HG02885 (cell line): ENCODE measurements around the gene CFAP74.
"Not testable (repeated sequence)": the region's sequence is repeated elsewhere in the genome, so short reads cannot be mapped to it uniquely, and the experiment has no call there.

ENCODE experiments used
- ATAC-seq: cut with Tn5 transposase; IDR thresholded peaks from one replicate; pipeline ENCODE4 v1.9.1; 2021; ENCODE audit warnings: mild to moderate bottlenecking; ENCODE audit not compliant: unreplicated experiment, poor library complexity

The CFAP74 gene

DNA sequence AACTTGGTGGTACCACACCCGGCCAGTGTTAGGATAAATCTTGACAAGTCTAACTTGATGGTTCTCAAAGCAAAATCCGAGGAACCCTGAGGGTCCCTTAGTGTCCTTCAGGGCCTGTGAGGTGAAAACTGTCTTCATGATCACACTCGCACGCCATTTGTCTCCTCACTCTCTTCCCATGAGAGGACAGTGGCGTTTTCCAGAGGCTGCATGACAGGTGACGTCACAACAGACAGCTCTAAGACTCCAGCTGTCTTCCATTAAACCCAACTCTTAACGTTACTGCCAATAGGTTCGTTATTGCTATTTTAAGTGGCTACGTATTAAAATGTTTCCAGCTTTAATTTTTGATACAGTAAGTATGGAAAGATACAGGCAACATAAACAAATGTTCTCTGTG, 13.8 kb downstream of the CFAP74 start:
- ATAC-seq = no peak

GRCh38 chr1:1989102-1989542, 14.5 kb downstream of the CFAP74 start:
- ATAC-seq = no peak

DNA sequence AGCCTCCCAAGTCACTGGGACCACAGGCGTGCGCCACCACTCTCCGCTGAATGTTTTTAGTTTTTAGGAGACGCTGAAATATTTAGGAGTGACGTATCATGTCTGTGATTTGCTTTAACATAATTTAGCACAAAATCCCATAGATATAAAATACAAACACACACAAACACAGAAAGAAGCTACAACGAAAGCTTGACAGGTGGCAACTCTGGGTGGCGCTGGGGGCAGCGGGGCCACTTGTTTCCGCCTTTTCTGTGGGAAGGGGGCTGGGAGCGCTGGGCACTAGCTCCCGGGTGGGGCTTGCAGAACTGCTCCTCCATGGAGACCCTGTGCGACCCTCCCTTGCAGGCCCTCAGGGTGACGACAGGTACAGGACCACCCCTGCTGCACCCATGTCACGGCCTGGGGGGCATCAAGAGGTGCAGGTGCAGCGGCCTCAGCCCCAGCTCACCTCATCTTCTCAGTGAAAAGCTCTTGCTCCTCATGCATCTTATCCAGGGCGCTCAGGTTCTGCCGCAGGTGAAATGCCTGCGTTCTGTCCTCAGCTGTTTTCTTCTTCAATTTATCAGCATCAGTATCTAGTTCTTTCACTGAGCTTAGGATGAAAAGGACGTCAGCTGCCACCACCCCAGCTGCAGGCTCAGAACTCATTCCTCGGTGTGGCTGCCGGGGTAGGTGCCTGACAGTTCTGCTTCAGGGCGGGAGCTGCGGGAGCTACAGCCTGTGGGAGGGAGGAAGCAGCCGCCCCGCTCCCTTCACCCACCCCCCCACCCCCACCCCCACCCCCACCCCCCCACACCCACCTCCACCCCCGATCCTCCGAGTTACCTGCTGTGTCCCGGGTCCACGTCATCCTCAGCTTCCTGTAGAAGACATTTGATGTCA, 15.3 kb downstream of the CFAP74 start:
- ATAC-seq = no peak

- no peak for ATAC-seq
Measured at GRCh38 chr1:1987142-1987510, 16.5 kb downstream of the CFAP74 start.

DNA sequence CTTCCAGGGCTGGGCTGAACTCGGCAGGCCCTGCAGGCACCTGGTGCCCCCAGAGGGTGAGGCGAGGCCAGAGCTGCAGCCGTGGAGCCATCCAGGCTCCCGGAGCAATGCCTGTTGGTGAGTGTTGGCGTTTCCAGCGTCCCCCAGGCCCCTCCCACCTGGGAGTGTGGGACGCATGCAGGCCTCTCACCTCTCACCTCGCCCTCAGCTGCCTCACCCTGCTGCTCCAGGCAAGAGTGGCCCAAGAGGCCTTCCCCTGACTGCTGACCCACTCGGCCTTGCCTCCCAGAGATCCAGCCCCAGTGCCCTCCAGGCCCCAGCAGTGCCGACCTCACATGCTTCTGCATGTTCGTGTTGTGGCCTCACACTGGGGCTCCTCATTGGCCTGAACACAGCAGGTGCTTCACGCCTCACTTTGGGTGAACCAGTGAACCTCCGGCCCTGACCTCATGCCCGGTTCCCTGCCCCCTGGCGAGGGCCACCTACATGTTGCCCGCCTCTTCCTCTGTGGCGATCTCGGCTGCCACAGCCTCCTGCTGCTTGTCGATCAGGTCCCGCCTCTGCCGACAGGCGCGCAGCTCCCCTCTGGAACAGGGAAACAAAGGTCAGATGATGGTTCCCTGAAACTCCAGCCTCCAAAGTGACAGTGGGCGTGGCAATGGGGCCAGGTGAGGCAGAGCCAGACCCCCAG, 17.0 kb downstream of the CFAP74 start:
- ATAC-seq = no peak

DNA sequence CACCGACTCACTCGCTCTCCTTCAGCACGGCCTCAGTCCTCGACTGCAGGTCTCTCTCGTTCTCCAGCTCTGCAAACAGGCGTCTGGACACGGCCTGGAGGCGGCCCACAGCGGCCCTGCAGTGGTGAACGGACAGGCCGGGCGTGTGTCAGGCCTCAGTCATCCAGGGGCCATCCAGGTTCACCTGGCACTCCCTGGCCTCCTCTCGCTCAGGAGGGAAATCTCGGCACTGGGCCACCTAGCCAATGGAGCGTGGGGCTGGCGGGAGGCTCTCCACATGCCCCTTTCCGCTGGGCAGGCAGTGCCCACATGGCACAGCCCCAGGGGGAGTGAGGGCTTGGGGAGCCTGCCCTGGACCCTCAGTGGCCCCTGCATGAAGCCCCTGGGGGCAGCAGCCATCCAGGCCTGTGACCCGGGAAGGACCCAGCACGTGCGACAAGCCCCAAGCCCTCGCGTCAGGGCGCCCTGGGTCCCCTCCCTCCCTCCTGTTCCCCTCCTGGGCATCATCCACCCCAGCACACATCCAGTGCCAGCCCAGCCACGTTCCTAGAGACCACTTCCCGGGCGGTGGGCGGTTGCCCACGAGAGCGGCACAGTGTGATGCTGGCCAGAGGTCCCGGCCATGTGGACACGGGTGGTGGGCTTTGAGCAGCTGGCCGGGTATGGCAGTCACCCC, 18.1 kb downstream of the CFAP74 start:
- ATAC-seq = no peak

GRCh38 chr1:1984560-1985070, 19.0 kb downstream of the CFAP74 start:
- ATAC-seq = no peak

GRCh38 chr1:1982379-1983232, 21.0 kb downstream of the CFAP74 start:
- no peak for ATAC-seq

DNA sequence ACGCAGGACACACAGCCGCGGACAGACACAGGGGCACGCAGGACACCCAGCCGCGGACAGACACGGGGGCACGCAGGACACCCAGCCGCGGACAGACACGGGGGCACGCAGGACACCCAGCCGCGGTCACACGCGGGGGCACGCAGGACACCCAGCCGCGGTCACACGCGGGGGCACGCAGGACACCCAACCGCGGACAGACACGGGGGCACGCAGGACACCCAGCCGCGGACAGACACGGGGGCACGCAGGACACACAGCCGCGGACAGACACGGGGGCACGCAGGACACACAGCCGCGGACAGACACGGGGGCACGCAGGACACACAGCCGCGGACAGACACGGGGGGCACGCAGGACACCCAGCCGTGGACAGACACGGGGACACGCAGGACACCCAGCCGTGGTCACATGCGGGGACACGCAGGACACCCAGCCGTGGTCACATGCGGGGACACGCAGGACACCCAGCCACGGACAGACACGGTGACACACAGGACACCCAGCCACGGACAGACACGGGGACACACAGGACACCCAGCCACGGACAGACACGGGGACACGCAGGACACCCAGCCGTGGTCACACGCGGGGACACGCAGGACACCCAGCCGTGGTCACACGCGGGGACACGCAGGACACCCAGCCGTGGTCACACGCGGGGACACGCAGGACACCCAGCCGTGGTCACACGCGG, 21.8 kb downstream of the CFAP74 start:
- not testable (repeated sequence) for ATAC-seq

- no peak for ATAC-seq
Measured at GRCh38 chr1:1981142-1981500, 22.5 kb downstream of the CFAP74 start.

GRCh38 chr1:1980467-1981141, 23.0 kb downstream of the CFAP74 start:
- no peak for ATAC-seq

GRCh38 chr1:1979482-1980165, 24.0 kb downstream of the CFAP74 start:
- no peak for ATAC-seq

- ATAC-seq = not testable (repeated sequence)
Measured at GRCh38 chr1:1978690-1979481, 24.7 kb downstream of the CFAP74 start.

GRCh38 chr1:1978108-1978507, 25.5 kb downstream of the CFAP74 start:
- ATAC-seq = no peak

DNA sequence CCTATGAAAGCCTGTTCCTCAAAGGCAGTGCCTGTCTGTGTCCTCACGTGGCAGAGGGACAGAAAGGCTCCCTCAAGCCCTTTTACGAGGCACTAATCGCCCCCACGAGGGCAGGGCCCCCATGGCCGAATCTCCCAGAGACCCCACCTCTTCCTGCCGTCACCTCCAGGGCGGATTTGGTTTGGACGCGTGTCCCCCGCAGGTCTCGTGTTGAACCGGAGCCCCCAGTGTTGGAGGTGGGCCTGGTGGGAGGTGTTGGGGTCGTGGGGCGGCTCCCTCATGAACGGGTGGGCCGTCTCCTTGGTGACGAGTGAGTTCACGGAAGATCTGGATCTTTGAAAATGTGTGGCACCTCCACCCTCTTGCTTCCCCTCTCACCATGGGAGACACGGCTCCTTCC, 27.6 kb downstream of the CFAP74 start:
- ATAC-seq = no peak

DNA sequence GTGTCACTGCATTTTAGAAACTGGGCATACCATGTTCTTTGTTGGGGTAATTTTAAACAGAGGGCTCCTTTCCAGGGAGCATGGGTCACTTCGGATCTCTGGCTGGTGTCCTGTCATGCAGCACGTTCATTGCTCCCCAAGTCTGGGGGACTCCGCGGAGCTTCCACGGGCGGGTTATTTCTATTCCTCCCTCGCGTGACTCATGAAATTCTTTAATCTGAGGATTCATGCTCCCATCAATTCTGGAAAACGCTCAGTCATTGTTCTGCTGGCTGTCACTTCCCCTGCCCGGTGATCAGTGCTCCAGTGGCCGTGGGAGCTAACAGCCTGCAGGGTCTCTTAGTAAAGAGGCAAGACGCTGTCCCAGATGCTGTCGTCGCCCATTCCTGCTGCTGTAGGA, 28.1 kb downstream of the CFAP74 start:
- ATAC-seq = no peak

DNA sequence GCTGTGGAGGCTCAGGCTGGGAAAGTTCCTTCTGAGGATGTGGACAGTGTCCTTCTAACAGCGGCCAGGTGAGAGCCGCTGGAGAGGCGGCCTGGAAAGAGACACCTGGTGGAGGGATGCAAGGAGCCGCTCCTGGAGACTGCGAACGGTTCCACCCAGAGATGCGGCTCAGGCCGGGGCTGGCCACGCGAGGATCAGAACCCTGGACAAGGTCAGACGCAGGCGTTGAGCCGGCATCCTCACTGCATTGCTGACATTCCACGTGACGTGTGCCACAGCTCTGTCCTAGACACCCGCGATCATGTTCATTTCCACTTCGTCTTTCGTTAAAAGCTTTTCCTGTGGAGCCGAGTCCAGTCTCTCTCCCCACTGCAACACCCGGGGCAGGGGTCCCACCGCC, 28.8 kb downstream of the CFAP74 start:
- ATAC-seq = no peak
